GM19193 (cell line): ENCODE measurements around the gene KRTAP5-5.

Experiments
- POLR2A ChIP-seq: IDR thresholded peaks from 4 replicates; pipeline ENCODE4 v1.6.1; 2011; ENCODE audit not compliant: insufficient read depth, insufficient read length; ENCODE audit errors: extremely low read depth

KRTAP5-5 gene

GRCh38 chr11:1669546-1670218 is 40.1 kb downstream of the KRTAP5-5 start:
- TF ChIP-seq POLR2A = no peak

DNA sequence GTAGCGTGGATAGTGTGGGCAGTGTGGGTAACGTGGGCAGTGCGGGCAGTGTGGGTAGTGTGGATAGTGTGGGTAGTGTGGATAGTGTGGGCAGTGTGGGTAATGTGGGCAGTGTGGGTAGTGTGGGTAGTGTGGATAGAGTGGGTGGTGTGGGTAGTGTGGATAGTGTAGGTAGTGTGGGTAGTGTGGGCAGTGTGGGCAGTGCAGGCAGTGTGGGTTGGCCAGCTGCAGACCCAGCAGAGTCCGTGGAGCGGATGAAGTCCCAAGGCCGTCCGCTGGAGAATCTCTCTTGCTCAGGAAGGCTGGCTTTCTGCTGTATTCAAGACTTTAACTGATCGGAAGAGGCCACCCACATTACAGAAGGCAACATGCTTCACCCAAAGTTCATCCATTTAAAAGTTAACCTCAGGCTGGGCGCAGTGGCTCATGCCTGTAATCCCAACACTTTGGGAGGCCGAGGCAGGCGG is 41.4 kb downstream of the KRTAP5-5 start:
- TF ChIP-seq POLR2A = no peak

- no peak for TF ChIP-seq POLR2A
These were observed 42.1 kb downstream of the KRTAP5-5 start for GRCh38 chr11:1671658-1672057.

GRCh38 chr11:1672613-1673350 is 43.2 kb downstream of the KRTAP5-5 start:
- TF ChIP-seq POLR2A = no peak

DNA sequence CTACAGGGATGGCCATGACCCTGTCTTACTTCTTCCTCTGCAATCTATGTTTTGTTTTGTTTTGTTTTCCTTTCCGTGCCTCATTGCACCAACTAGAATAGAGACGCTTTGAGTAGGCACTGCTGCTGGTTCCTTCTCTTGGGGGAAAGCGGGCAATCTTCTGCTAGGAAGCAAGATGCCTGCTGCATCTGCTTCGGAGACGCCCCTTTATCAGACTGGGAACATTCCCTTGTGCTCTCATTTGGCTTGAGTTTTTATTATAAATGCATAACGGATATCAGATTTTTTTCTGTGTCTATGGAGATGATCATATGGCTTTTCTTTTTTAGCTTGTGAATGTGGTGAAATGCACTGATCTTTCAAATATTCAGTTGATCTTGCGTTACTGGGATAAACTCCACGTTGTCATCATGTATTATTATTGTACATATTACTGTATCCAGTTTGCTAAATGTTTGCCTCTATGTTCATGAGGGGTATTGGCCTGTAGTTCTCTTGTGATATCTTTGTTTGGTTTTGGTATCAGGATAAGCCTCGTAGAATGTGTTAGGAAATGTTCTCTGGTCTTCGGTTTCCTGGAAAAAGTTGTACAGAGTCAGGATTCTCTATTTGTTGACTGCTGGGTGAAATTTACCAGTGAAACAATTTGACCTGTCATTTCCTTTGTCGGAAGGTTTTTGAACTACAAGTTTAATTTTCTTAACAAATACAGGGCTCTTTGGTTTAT is 44.0 kb downstream of the KRTAP5-5 start:
- TF ChIP-seq POLR2A = no peak

DNA sequence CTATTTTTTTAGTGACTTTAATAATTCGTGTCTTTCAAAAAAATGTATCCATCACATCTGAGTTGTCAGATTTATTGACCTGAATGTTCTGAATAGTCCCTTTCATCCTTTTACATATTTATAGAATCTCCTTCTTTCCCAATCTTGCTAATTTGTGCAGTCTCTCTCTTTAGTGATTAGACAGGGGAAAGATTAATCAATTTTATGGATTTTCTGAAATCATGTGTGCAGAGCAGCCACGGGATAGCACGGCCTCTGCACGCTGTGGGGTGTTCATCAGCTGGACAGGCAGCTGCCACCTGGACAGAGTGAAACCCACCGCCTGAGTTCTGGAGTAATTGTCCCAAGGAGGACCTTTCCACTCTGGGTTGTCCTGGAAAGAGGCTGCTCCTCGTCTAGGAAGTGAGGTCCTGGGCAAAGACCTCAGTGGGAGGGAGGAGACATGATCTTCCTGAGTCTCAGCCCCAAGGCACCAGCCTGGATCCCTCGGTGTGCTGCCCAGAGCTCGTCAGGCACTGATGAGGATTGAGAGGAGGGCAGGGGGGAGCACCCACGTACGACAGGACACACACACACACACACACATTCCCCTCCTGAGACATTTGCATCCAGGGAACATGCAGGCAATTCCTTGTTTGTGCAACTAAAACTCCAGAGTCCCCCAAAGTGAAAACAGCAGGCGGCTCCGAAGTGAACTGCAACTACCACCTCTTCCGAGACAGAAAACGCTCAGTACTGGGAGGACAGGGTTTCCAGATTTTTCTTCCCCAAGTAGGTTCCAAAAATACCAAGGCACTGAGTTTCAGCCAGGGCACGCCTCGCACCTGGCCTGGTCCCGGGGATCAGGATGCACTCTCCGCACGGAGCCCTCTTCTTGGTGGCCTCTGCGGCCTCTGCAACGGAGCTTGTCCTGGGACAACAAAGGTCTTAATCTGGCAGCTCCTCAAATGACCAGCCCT is 44.9 kb downstream of the KRTAP5-5 start:
- TF ChIP-seq POLR2A = no peak

DNA sequence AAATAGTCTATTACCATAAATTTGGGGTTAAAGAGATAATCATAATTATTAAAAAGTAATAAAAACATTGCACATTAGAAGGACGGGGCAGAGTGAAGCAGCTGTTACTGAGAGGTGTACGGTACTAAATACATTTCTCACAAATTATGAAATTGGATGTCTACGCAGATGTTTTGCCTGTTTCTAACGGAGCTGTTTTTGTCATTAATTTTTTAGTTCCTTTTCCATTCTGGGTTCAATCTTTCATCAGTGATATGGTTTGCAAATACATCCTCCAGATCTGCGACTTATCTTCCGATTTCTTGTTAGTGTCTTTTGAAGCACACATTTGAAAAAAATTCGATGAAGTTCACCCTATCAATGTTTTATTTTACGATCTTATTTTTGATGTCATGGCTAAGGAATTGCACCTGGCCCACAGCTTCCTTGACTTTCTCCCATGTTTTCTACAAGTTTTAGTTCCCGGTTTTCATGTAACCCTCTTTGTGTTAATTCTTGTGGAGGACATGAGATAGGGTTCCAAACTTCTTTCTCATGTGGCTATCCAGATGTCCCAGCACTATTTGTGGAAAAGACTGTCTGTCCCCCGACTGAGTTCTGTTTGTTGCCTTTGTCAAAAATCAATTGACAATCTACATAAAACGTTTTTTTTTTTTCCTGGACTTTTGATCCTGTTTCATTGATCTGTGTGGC is 46.1 kb downstream of the KRTAP5-5 start:
- no peak for TF ChIP-seq POLR2A

- TF ChIP-seq POLR2A = no peak
These were observed 46.7 kb downstream of the KRTAP5-5 start for GRCh38 chr11:1676229-1676740.

GRCh38 chr11:1679881-1680280 is 50.3 kb downstream of the KRTAP5-5 start:
- TF ChIP-seq POLR2A = no peak
